Sigmoid colon (tissue), 7 donors: ENCODE results near the gene SEC23A. TPM values are rescaled to one million over a fixed set of nuclear protein-coding genes. Genes with fewer than 3 reads are reported as not detected.

ENCODE experiments used
- DNase-seq: peaks from one replicate; pipeline ENCODE4 v3.0.0-alpha.2; 2019
- H3K27ac ChIP-seq, 4 donors: fragments of 200-600 bp; sonication (generic); one replicate each; pipeline ENCODE4 v1.5.1; 2016 to 2019; ENCODE audit warnings: mild to moderate bottlenecking in 1 of 4
- H3K27me3 ChIP-seq, 3 donors: fragments of 200-600 bp; sonication (generic); one replicate each; pipeline ENCODE4 v1.5.1; 2019; ENCODE audit warnings: mild to moderate bottlenecking in 1 of 3
- H3K36me3 ChIP-seq, 4 donors: fragments of 200-600 bp; sonication (generic); one replicate each; pipeline ENCODE4 v1.5.1; 2016 to 2019
- H3K4me1 ChIP-seq, 4 donors: fragments of 200-600 bp; sonication (generic); one replicate each; pipeline ENCODE4 v1.5.1; 2017 to 2019
- H3K4me3 ChIP-seq, 4 donors: fragments of 200-600 bp; sonication (generic); one replicate each; pipeline ENCODE4 v1.5.1; 2017 to 2019; ENCODE audit warnings: mild to moderate bottlenecking in 2 of 4, moderate library complexity in 1 of 4
- H3K9me3 ChIP-seq, 4 donors: fragments of 200-600 bp in 3 of 4; sonication (generic) in 3 of 4; one replicate each; pipeline versions ENCODE4 v1.5.1 to v1.6.1; 2013 to 2019
- CTCF ChIP-seq, 4 experiments: fragments of 450-650 bp in 3 of 4; fragments of 200-600 bp in 1 of 4; IDR thresholded peaks; one replicate each; pipeline ENCODE4 v1.5.1; 2016 to 2019; ENCODE audit warnings: antibody characterized with exemption in 4 of 4, mild to moderate bottlenecking in 3 of 4, moderate library complexity in 2 of 4
- EP300 ChIP-seq, 4 donors: sonication (generic); formaldehyde crosslinking; IDR thresholded peaks; one replicate each; pipeline ENCODE4 v1.6.1; 2017; ENCODE audit warnings: antibody characterized with exemption in 4 of 4
- POLR2A ChIP-seq, 2 donors: fragments of 450-650 bp; IDR thresholded peaks; one replicate each; pipeline ENCODE4 v1.6.1; 2016; ENCODE audit warnings: antibody characterized with exemption in 2 of 2, mild to moderate bottlenecking in 2 of 2, moderate library complexity in 2 of 2
- POLR2AphosphoS5 ChIP-seq, 4 donors: sonication (generic); formaldehyde crosslinking; IDR thresholded peaks; one replicate each; pipeline ENCODE4 v1.6.1; 2017; ENCODE audit warnings: antibody characterized with exemption in 4 of 4
- WGBS, 2 donors: extraction: QIAGEN DNeasy Blood & Tissue Kit; methylation state at CpG; one replicate each; pipeline ENCODE4 v1.1.7; 2013; 5-methylcytosine and 5-hydroxymethylcytosine counted together
- intact Hi-C: fragments of 100-400 bp; cut with DNase I; formaldehyde crosslinking; loops from one replicate; pipeline ENCODE4 v1.15.1; 2023
- polyA plus RNA-seq, 3 donors: library from polyadenylated mRNA; stranded (reverse); fragments of 200-250 nt; gene quantifications; one replicate each; pipeline ENCODE4 v1.2.3, GENCODE V29; 2013
- total RNA-seq, 4 donors: library from RNA; depleted of rRNA; stranded (reverse); fragments of >200 nt; gene quantifications; one replicate each; pipeline ENCODE4 v1.1.0, GENCODE V29; 2016
- donor health status: healthy with polysubstance abuse.
- donor health status: Bipolar disorder and iron deficiency.
- donor health status: healthy.

The SEC23A gene
- total and polyA plus RNA-seq, 7 donors, result 25.2 to 235 (median 118) TPM

- Histone ChIP-seq H3K9me3 (no peaks in the 10 kb centered on the region), H3K4me3 (no peak overlapping the region), H3K4me1 (peaks cover 0 to 4% (median under 1%) of the 10 kb centered on the region in 4 donors), H3K27ac (no peak overlapping the region), H3K27me3 (no peaks in the 10 kb centered on the region), H3K36me3 (peaks cover 0 to 89% (median 26%) of the 10 kb centered on the region in 4 donors)
- no peak for DNase-seq
- WGBS, 2 donors, result 73 to 85% methylated on average over 1 of the region's 1 CpG
- intact Hi-C loops, result no loop called here
- TF ChIP-seq POLR2A (IDR thresholded peaks at IDR 0.05) (no peak), EP300 (IDR thresholded peaks at IDR 0.05) (no peak), POLR2AphosphoS5 (IDR thresholded peaks at IDR 0.05) (no peak), CTCF (IDR thresholded peaks at IDR 0.05) (no peak)
Measured at GRCh38 chr14:39091716-39092115, 11.3 kb downstream of the SEC23A start.

DNA sequence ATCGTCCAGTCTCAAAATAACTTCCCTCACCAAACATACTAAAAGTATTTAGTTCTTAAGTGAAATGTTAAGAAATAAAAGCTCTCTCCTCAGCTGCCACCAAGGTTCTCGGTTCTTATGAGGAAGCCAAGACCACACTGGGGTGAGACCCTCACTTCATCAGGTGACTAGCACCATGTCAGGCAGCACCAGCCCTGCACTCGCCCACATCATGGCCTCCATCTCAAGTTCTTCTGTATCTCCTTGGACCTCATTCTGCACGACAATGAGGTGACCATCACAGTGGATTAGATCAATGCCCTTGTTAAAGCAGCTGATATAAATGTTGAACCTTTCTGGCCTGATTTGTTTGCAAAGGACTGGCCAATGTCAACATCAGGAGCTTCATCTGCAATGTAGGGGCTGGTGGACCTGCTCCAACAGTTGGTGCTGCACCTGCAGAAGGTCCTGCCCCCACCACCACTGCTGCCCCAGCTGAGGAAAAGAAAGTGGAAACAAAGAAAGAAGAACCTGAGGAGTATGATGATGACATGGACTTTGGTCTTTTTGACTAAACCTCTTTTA is 12.4 kb downstream of the SEC23A start:
- peaks cover 5 to 96% (median 34%) of the 10 kb centered on the region in 4 donors for H3K36me3 ChIP-seq

DNA sequence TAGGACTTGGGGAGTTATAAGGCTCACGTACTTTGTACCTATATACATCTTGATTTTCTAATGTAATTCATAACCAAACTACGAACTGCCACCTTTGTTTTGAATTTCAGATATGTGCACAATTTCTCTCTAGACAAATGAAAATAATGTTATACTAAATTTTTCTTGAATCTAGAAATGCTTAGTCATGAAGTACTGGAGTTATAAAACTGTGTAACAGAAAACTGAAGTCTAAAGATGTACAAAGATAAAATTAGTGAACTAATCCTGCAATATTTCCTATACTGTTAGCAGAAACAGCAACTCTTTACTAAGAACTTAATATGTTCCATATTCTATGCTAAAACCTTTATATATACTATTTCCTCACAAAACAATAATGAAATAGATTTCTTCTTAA is 15.5 kb downstream of the SEC23A start:
- Histone ChIP-seq H3K36me3 (peaks cover 16 to 98% (median 42%) of the 10 kb centered on the region in 4 donors), H3K9me3 (no peaks in the 10 kb centered on the region), H3K4me1 (no peaks in the 10 kb centered on the region), H3K27ac (no peak overlapping the region), H3K27me3 (no peaks in the 10 kb centered on the region), H3K4me3 (no peak overlapping the region)
- 93 to 98% methylated on average over 2 of the region's 2 CpGs for WGBS, 2 donors
- no peak for DNase-seq
- intact Hi-C loops, result no loop called here
- no peak for TF ChIP-seq POLR2AphosphoS5 (IDR thresholded peaks at IDR 0.05)
- no peak for TF ChIP-seq CTCF (IDR thresholded peaks at IDR 0.05)
- no peak for TF ChIP-seq POLR2A (IDR thresholded peaks at IDR 0.05)
- no peak for TF ChIP-seq EP300 (IDR thresholded peaks at IDR 0.05)

More for the DNA sequence above, 12.4 kb downstream of the SEC23A start:
- Histone ChIP-seq H3K4me1 (peaks cover 0 to 4% (median 0%) of the 10 kb centered on the region in 4 donors), H3K4me3 (no peak overlapping the region), H3K27me3 (no peaks in the 10 kb centered on the region), H3K9me3 (no peaks in the 10 kb centered on the region), H3K27ac (no peak overlapping the region)
- intact Hi-C loops, result no loop called here
- WGBS, 2 donors, result 91 to 95% methylated on average over 4 of the region's 4 CpGs
- no peak for TF ChIP-seq POLR2AphosphoS5 (IDR thresholded peaks at IDR 0.05)
- no peak for TF ChIP-seq POLR2A (IDR thresholded peaks at IDR 0.05)
- TF ChIP-seq CTCF (IDR thresholded peaks at IDR 0.05), result no peak
- no peak for TF ChIP-seq EP300 (IDR thresholded peaks at IDR 0.05)
- DNase-seq, result no peak

DNA sequence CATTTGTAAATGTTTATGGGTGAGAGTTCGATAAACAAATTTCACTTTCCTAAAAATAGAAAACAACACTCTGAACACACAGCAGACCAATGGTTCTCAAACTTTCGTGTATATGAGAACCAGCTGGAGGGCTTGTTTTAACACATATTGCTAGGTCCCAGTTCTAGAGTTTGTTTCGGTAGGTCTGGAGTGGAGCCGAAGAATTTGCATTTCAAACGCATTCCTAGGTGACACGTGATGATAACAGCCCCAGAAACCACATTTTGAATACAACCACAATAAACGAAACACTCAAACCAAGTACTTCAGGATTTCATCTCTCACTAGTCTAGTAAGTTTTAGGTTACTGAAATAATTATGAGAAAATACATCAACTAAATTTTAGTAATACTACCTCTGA is 17.1 kb downstream of the SEC23A start:
- peaks cover 16 to 96% (median 40%) of the 10 kb centered on the region in 4 donors for H3K36me3 ChIP-seq
- TF ChIP-seq CTCF (IDR thresholded peaks at IDR 0.05), result no peak
- TF ChIP-seq POLR2AphosphoS5 (IDR thresholded peaks at IDR 0.05), result no peak
- no peak for TF ChIP-seq EP300 (IDR thresholded peaks at IDR 0.05)
- DNase-seq, result no peak

GRCh38 chr14:39083127-39083526 is 19.9 kb downstream of the SEC23A start:
- H3K27me3 ChIP-seq, result no peaks in the 10 kb centered on the region
- no peak overlapping the region for H3K4me3 ChIP-seq
- TF ChIP-seq POLR2A (IDR thresholded peaks at IDR 0.05) (no peak), CTCF (IDR thresholded peaks at IDR 0.05) (no peak), POLR2AphosphoS5 (IDR thresholded peaks at IDR 0.05) (no peak), EP300 (IDR thresholded peaks at IDR 0.05) (no peak)
- 72 to 78% methylated on average over 5 of the region's 5 CpGs for WGBS, 2 donors
- H3K9me3 ChIP-seq, result no peaks in the 10 kb centered on the region
- no peaks in the 10 kb centered on the region for H3K4me1 ChIP-seq
- intact Hi-C loops, result no loop called here
- H3K27ac ChIP-seq, result no peak overlapping the region
- DNase-seq, result no peak
- H3K36me3 ChIP-seq, result peaks cover 16 to 88% (median 30%) of the 10 kb centered on the region in 4 donors

More for the DNA sequence above, 17.1 kb downstream of the SEC23A start:
- Histone ChIP-seq H3K4me1 (no peaks in the 10 kb centered on the region), H3K4me3 (no peak overlapping the region), H3K27me3 (no peaks in the 10 kb centered on the region), H3K27ac (no peak overlapping the region), H3K9me3 (no peaks in the 10 kb centered on the region)
- intact Hi-C loops, result no loop called here
- WGBS, 2 donors, result 85 to 89% methylated on average over 7 of the region's 7 CpGs
